HAP-1 (cell line): Measurements from ENCODE around the gene RNF115.
A peak's percentile ranks its signal among the peaks of the same experiment; 100 is the strongest.
"Not testable (repeated sequence)": the region's sequence is repeated elsewhere in the genome, so short reads cannot be mapped to it uniquely, and the experiment has no call there.

ENCODE experiments used
- DNase-seq, 2 experiments: peaks; one replicate each; pipeline ENCODE4 v3.0.0-alpha.2; 2016 to 2020; ENCODE audit warnings: low spot score in 2 of 2
- H3K27me3 ChIP-seq: fragments of 250-450 bp; sonication (Bioruptor Pico); 2 replicates; pipeline ENCODE4 v1.5.1; 2020; ENCODE audit warnings: low read depth, mild to moderate bottlenecking, moderate library complexity
- H3K36me3 ChIP-seq: fragments of 250-450 bp; sonication (Bioruptor Pico); replicated peaks from 2 replicates; pipeline ENCODE4 v1.5.1; 2020; ENCODE audit warnings: mild to moderate bottlenecking
- H3K4me1 ChIP-seq: fragments of 250-450 bp; sonication (Bioruptor Pico); 2 replicates; pipeline ENCODE4 v1.5.1; 2020; ENCODE audit warnings: mild to moderate bottlenecking
- H3K4me3 ChIP-seq: fragments of 250-450 bp; sonication (Bioruptor Pico); 2 replicates; pipeline ENCODE4 v1.5.1; 2020; ENCODE audit warnings: mild to moderate bottlenecking, moderate library complexity
- H3K9me3 ChIP-seq: fragments of 250-450 bp; sonication (Bioruptor Pico); 2 replicates; pipeline ENCODE4 v1.5.1; 2020; ENCODE audit warnings: mild to moderate bottlenecking, moderate library complexity
- in situ Hi-C: fragments of 300-500 bp; cut with MboI; formaldehyde crosslinking; loops from 3 replicates; pipeline ENCODE4 v1.14.3; 2020; ENCODE audit warnings: low sequenced_read_pairs, inconsistent platforms, mixed read lengths

RNF115 gene

GRCh38 chr1:145726193-145726592 lies 97.7 kb downstream of the RNF115 start:
- H3K36me3 ChIP-seq, H3K4me1 ChIP-seq, DNase-seq, H3K9me3 ChIP-seq, H3K4me3 ChIP-seq, H3K27me3 ChIP-seq, in situ Hi-C loops: not testable (repeated sequence)

- Histone ChIP-seq H3K27me3 (no peaks in the 10 kb centered on the region), H3K9me3 (no peaks in the 10 kb centered on the region), H3K4me1 (no peaks in the 10 kb centered on the region; the same call in 1 of the 2 replicates), H3K4me3 (no peak overlapping the region), H3K36me3 (no peaks in the 10 kb centered on the region)
- peak; percentile 60 to 84 for DNase-seq
- in situ Hi-C loops = loop anchor here (5.0 kb wide), 1 partner anchor 56 kb away; no protein-coding TSS in a partner anchor
Measured at GRCh38 chr1:145720878-145721671, 102.8 kb downstream of the RNF115 start.

GRCh38 chr1:145720556-145720877 lies 103.4 kb downstream of the RNF115 start:
- H3K9me3 ChIP-seq = no peaks in the 10 kb centered on the region
- H3K36me3 ChIP-seq = no peaks in the 10 kb centered on the region
- no peaks in the 10 kb centered on the region; the same call in 1 of the 2 replicates for H3K4me1 ChIP-seq
- in situ Hi-C loops = loop anchor here (5.0 kb wide), 1 partner anchor 57 kb away; no protein-coding TSS in a partner anchor
- no peak for DNase-seq
- no peak overlapping the region for H3K4me3 ChIP-seq
- H3K27me3 ChIP-seq = no peaks in the 10 kb centered on the region

GRCh38 chr1:145719230-145720079 lies 104.4 kb downstream of the RNF115 start, which contains the start of gene CD160:
Gene CD160 (plus strand): TSS chr1:145719499. CDS start chr1:145728328, 8,829 bp downstream.
- Histone ChIP-seq H3K4me1 (no peaks in the 10 kb centered on the region; the same call in 1 of the 2 replicates), H3K9me3 (no peaks in the 10 kb centered on the region), H3K27me3 (no peaks in the 10 kb centered on the region), H3K4me3 (no peak within 1 kb of the TSS), H3K36me3 (no peaks in the 10 kb centered on the region)
- in situ Hi-C loops = loop anchor here (5.0 kb wide), 1 partner anchor 58 kb away; no protein-coding TSS in a partner anchor
- DNase-seq = no peak

GRCh38 chr1:145718465-145718864 lies 105.4 kb downstream of the RNF115 start:
- DNase-seq, H3K4me3 ChIP-seq, in situ Hi-C loops, H3K27me3 ChIP-seq, H3K36me3 ChIP-seq, H3K4me1 ChIP-seq, H3K9me3 ChIP-seq: not testable (repeated sequence)

- H3K4me1 ChIP-seq = no peaks in the 10 kb centered on the region; the same call in 1 of the 2 replicates
- H3K4me3 ChIP-seq = no peak overlapping the region
- in situ Hi-C loops = no loop called here
- H3K9me3 ChIP-seq = no peaks in the 10 kb centered on the region
- no peaks in the 10 kb centered on the region for H3K27me3 ChIP-seq
- no peak for DNase-seq
- H3K36me3 ChIP-seq = no peaks in the 10 kb centered on the region
Measured at GRCh38 chr1:145717833-145718232, 106.1 kb downstream of the RNF115 start.

- H3K9me3 ChIP-seq = no peaks in the 10 kb centered on the region
- in situ Hi-C loops = no loop called here
- DNase-seq = no peak
- no peaks in the 10 kb centered on the region for H3K36me3 ChIP-seq
- H3K4me1 ChIP-seq = no peaks in the 10 kb centered on the region; the same call in 1 of the 2 replicates
- H3K4me3 ChIP-seq = no peak overlapping the region
- H3K27me3 ChIP-seq = no peaks in the 10 kb centered on the region
Measured at GRCh38 chr1:145716641-145717345, 107.1 kb downstream of the RNF115 start.

- Histone ChIP-seq H3K4me3 (no peak overlapping the region), H3K4me1 (no peaks in the 10 kb centered on the region), H3K27me3 (no peaks in the 10 kb centered on the region), H3K36me3 (no peaks in the 10 kb centered on the region), H3K9me3 (no peaks in the 10 kb centered on the region)
- DNase-seq = no peak
- in situ Hi-C loops = no loop called here
Measured at GRCh38 chr1:145714524-145715111, 109.3 kb downstream of the RNF115 start.

- no peak for DNase-seq
Measured at GRCh38 chr1:145711213-145711651, 112.7 kb downstream of the RNF115 start.

GRCh38 chr1:145710291-145711027 lies 113.4 kb downstream of the RNF115 start:
- in situ Hi-C loops = no loop called here
- H3K4me1 ChIP-seq = no peaks in the 10 kb centered on the region
- H3K4me3 ChIP-seq = no peak overlapping the region
- DNase-seq = no peak
- H3K27me3 ChIP-seq = no peaks in the 10 kb centered on the region
- H3K36me3 ChIP-seq = no peaks in the 10 kb centered on the region
- no peaks in the 10 kb centered on the region for H3K9me3 ChIP-seq

More at GRCh38 chr1:145711213-145711651, 112.7 kb downstream of the RNF115 start:
- H3K4me3 ChIP-seq = no peak overlapping the region
- no peaks in the 10 kb centered on the region for H3K9me3 ChIP-seq
- H3K4me1 ChIP-seq = no peaks in the 10 kb centered on the region
- H3K27me3 ChIP-seq = no peaks in the 10 kb centered on the region
- in situ Hi-C loops = no loop called here
- no peaks in the 10 kb centered on the region for H3K36me3 ChIP-seq

GRCh38 chr1:145708063-145708462 lies 115.8 kb downstream of the RNF115 start:
- Histone ChIP-seq H3K27me3 (no peaks in the 10 kb centered on the region), H3K36me3 (no peaks in the 10 kb centered on the region), H3K4me3 (no peak overlapping the region), H3K4me1 (no peaks in the 10 kb centered on the region), H3K9me3 (no peaks in the 10 kb centered on the region)
- in situ Hi-C loops = no loop called here
- DNase-seq = no peak

- in situ Hi-C loops = no loop called here
- no peak for DNase-seq
- Histone ChIP-seq H3K4me1 (no peaks in the 10 kb centered on the region), H3K4me3 (no peak within 1 kb of the TSS), H3K9me3 (no peaks in the 10 kb centered on the region), H3K27me3 (no peaks in the 10 kb centered on the region), H3K36me3 (no peaks in the 10 kb centered on the region)
Measured at GRCh38 chr1:145707183-145707867, 116.6 kb downstream of the RNF115 start, which contains the start of gene PDZK1. Gene PDZK1 (minus strand): TSS chr1:145707368. CDS start chr1:145688021, 19,347 bp downstream.
